Peyer's patch (tissue), 4 donors: ENCODE results near the gene GYS1. TPM values are rescaled to one million over a fixed set of nuclear protein-coding genes. Genes with fewer than 3 reads are reported as not detected.
"Not testable (repeated sequence)": the region's sequence is repeated elsewhere in the genome, so short reads cannot be mapped to it uniquely, and the experiment has no call there.

Source experiments
- DNase-seq, 3 donors: peaks; one replicate each; pipeline ENCODE4 v3.0.0-alpha.2; 2017 to 2019
- H3K27ac ChIP-seq, 4 donors: fragments of 200-600 bp; sonication (generic); one replicate each; pipeline ENCODE4 v1.5.1; 2016 to 2019
- H3K27me3 ChIP-seq, 2 donors: fragments of 200-600 bp; sonication (generic); one replicate each; pipeline ENCODE4 v1.5.1; 2019
- H3K36me3 ChIP-seq, 3 donors: fragments of 200-600 bp; sonication (generic); one replicate each; pipeline ENCODE4 v1.5.1; 2016 to 2019
- H3K4me1 ChIP-seq, 4 donors: fragments of 200-600 bp; sonication (generic); one replicate each; pipeline ENCODE4 v1.5.1; 2016 to 2019
- H3K4me3 ChIP-seq, 4 donors: fragments of 200-600 bp; sonication (generic); 1 replicate in 3 of 4; 2 replicates in 1 of 4; pipeline ENCODE4 v1.5.1; 2016 to 2019; ENCODE audit warnings: mild to moderate bottlenecking in 1 of 4
- H3K9me3 ChIP-seq, 4 donors: fragments of 200-600 bp; sonication (generic); one replicate each; pipeline ENCODE4 v1.5.1; 2016 to 2019; ENCODE audit warnings: mild to moderate bottlenecking in 1 of 4
- CTCF ChIP-seq, 6 experiments: fragments of 450-650 bp in 4 of 6; fragments of 200-600 bp in 2 of 6; sonication (generic) in 1 of 6; IDR thresholded peaks; one replicate each; pipeline ENCODE4 v1.5.1; 2017 to 2019; ENCODE audit warnings: antibody characterized with exemption in 6 of 6, mild to moderate bottlenecking in 3 of 6, moderate library complexity in 1 of 6
- POLR2A ChIP-seq, 2 donors: fragments of 450-650 bp; IDR thresholded peaks; one replicate each; pipeline ENCODE4 v1.5.1; 2017; ENCODE audit warnings: antibody characterized with exemption in 2 of 2, mild to moderate bottlenecking in 2 of 2, moderate library complexity in 2 of 2
- total RNA-seq, 4 donors: library from RNA; depleted of rRNA; stranded (reverse); fragments of >200 nt; gene quantifications; one replicate each; pipeline ENCODE4 v1.1.0, GENCODE V29; 2016

GYS1 gene
- total RNA-seq, 4 donors from 2014 or later: 24.8 to 61.8 (median 44.0) TPM

GRCh38 chr19:49031642-49032301 is 38.7 kb upstream of the GYS1 start, which contains the start of gene CGB2:
CGB2 (plus strand) TSS chr19:49031890; CDS start chr19:49032096, 206 bp downstream.
- H3K36me3 ChIP-seq, H3K27ac ChIP-seq, H3K9me3 ChIP-seq, H3K4me3 ChIP-seq, H3K4me1 ChIP-seq, H3K27me3 ChIP-seq: not testable (repeated sequence)
- DNase-seq: peak in 1 of 3 donors; percentile 50
- peak in 4 of 6 experiments; percentile 23 to 42 (median 29) for TF ChIP-seq CTCF (IDR thresholded peaks at IDR 0.05)

- not testable (repeated sequence) for H3K27ac ChIP-seq, H3K36me3 ChIP-seq, H3K4me3 ChIP-seq, H3K27me3 ChIP-seq, H3K9me3 ChIP-seq, DNase-seq, H3K4me1 ChIP-seq
Observed at GRCh38 chr19:49030323-49030722, 37.2 kb upstream of the GYS1 start.

GRCh38 chr19:49029749-49030148 is 36.6 kb upstream of the GYS1 start:
- H3K27me3 ChIP-seq, H3K9me3 ChIP-seq, H3K36me3 ChIP-seq, H3K4me3 ChIP-seq, H3K27ac ChIP-seq, H3K4me1 ChIP-seq, DNase-seq: not testable (repeated sequence)

GRCh38 chr19:49028686-49029085 is 35.6 kb upstream of the GYS1 start:
- H3K9me3 ChIP-seq, H3K36me3 ChIP-seq, H3K4me1 ChIP-seq, H3K27me3 ChIP-seq, H3K4me3 ChIP-seq, DNase-seq, H3K27ac ChIP-seq: not testable (repeated sequence)

GRCh38 chr19:49025599-49025998 is 32.5 kb upstream of the GYS1 start:
- not testable (repeated sequence) for DNase-seq, H3K27me3 ChIP-seq, H3K9me3 ChIP-seq, H3K27ac ChIP-seq, H3K36me3 ChIP-seq, H3K4me1 ChIP-seq, H3K4me3 ChIP-seq

GRCh38 chr19:49025088-49025487 is 32.0 kb upstream of the GYS1 start:
- not testable (repeated sequence) for H3K27me3 ChIP-seq, DNase-seq, H3K4me1 ChIP-seq, H3K27ac ChIP-seq, H3K4me3 ChIP-seq, H3K36me3 ChIP-seq, H3K9me3 ChIP-seq

GRCh38 chr19:49024233-49024632 is 31.1 kb upstream of the GYS1 start, which contains the start of gene CGB3:
CGB3 (minus strand) TSS chr19:49024333; CDS start chr19:49023971, 362 bp downstream.
- H3K27me3 ChIP-seq, H3K36me3 ChIP-seq, DNase-seq, H3K9me3 ChIP-seq, H3K4me3 ChIP-seq, H3K4me1 ChIP-seq, H3K27ac ChIP-seq: not testable (repeated sequence)

GRCh38 chr19:49022116-49022515 is 29.0 kb upstream of the GYS1 start:
- Histone ChIP-seq H3K9me3 (no peaks in the 10 kb centered on the region), H3K27ac (no peak overlapping the region), H3K4me3 (no peak overlapping the region), H3K36me3 (no peaks in the 10 kb centered on the region), H3K4me1 (peaks cover 0 to 25% (median 9%) of the 10 kb centered on the region in 4 donors), H3K27me3 (peaks cover 0 to 4% of the 10 kb centered on the region in 2 donors)
- TF ChIP-seq CTCF (IDR thresholded peaks at IDR 0.05) (no peak), POLR2A (IDR thresholded peaks at IDR 0.05) (no peak)
- DNase-seq: no peak
